ENCODE data around the gene TMEM256.

Gene TMEM256

DNA sequence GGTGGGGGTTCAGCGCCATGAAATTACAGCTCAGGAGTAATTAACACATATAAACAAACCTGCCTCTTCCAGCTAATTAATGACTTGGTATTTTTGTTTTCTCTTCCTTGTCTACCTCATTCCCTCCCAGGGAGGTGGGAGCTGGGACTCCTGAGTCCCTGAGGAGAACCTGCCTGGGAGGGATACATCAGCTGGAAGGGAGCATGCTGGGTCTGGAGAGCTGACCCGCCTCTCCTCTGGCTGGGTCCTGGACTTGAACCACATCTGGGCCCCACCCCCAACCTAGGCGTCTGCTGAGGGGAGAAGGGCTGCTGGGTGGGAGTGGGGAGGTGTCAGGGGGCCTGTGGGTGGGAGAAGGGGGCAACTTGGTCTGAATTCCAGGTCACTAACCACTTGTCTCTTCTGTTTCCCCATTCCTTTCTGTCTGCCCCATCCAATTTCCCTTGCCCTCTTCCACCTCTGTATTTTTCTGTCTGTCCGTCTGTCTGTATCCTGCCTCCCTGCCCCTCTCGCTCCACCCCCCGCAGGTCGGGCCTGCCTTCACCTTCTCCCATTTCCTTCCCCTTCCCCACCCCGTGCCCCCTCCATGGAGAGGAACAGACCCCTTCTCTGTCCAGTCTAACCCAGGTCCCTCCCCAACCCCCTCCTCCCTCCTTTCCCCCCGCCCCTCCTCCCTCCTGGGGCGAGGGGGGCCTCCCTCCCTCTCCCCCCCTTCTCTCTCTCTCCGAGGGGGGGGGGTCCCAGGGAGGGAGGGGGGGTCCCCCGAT lies 3.8 kb upstream of the TMEM256 start, which contains the start of gene NLGN2:
Gene NLGN2 (plus strand): TSS at position 361 of the 767 bp plus-strand sequence. CDS start 411 bp downstream, outside the sequence.
- no peak for ATAC-seq
- DNase-seq: no peak

DNA sequence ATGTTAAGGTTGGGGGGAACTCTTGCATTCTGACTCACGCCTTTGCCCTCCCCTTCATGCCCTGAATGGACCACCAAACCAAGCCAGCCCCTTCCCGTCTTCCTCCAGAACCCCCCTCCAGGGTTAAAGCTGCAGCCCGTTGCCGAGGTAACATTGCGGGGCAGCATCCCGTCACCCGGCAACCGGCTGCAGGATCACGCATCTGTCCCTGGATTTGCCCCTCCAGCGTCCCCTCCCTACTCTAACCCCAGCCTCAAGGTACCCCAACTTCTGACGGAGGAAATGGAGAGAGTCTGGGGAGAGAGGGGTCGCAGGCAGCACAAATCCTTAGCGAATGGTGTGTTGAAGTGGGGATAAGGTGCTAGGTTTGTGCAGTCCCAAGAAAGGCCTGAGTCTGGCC lies 3.2 kb upstream of the TMEM256 start:
- DNase-seq (no peak), ATAC-seq (no peak)

DNA sequence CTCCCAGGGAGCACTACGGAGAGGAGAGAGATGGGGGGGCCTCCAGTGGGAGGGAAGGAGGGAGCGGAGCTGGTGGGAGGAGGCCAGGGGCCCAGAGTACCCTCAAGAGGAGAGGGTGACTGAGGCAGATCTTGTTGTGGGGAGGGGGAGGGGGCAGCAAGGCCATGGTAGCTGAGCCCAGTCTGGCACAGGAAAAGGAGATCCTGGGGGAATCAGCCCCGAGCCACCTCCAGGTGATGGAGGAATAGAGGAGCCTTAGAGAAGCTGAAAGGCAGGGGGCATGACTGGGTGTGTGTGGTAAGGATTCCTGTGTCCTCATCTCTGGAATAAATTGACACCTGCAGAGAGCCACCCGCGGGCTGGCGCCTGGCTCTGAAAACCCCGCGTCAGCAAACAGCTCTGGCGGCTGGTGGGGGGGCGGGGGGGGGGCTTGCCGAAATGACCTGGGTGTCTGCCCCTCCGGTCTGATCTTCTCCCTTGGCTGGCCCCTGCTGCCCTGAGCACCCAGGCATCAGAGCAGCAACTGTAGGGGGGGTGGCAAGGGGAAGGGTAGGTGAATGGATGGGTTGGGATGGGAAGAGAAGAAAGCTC lies 2.4 kb upstream of the TMEM256 start:
- ATAC-seq: no peak
- no peak for DNase-seq

DNA sequence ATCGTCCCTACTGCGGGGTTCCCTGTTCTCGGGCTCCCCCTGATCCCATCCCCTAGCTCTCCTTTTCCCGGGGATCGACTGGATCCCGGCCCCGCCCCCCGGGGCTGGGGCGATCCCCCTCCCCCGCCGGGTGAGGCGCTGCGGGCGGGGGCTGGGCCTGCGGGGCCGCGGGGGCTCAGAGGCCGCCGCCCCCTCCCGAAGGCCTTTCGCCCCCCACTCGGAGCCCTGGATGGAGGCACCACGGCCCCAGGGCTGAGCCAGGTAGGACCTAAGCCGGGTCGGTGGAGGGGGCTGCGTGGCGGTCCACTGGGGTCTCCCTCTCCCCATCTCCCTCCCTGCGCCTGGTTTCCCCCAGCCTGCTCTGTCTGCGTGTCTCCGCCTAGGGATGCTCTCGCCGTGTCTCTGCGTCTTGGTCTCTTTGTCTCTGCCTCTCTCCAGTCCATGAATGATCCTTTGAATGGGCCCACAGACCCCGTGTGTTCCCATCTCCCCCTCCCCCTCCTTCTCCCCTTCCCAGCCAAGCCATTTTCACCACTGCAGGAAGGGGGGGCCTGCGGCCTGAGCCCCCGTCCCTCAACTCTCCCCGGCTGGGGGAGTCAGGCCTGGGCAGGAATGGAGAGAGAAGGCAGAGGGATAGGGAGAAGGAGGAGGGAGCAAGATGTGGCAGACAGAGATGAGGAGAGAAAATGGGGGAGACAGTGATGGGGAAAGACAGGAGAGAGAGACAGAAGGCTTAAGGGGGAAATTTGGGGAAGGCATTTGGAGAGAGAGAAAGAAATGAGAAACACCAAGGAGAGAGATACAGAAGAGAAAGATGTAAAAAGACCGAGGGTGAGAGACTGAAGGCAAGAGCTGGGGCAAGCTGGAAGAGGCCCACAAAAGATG lies 1.7 kb upstream of the TMEM256 start:
- no peak for ATAC-seq
- DNase-seq: no peak

DNA sequence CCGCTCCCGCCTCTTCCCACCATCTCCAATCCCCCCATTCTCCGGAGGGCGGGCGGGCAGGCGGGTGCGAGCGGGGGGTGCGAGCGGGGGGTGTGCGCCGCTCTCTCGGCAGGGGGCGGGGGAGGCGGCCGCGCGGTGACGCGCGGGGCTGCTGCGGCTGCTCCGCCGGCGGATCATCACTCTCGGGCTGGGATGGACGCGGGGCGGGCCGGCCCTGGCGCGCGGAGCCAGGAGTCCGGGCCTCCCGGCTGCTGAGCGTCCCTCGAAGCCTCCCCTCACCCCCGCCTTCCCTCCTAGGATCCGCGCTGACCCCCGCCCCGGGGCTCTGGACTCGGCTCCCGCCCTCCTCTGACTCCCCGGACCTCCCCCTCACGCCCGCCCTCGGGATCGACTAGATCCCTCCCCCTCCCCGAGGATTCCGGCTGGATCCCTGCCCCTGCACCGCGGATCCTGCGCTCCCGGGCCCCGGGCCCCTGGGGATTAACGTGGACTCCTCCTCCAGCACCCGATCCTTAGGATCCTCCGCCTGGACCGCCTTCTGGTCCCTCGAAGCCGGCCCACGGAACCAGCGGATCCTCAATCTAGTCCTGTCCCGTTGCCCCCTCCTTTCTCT lies 946 bp upstream of the TMEM256 start:
- ATAC-seq (peak; percentile 33), DNase-seq (peak; percentile 73)

DNA sequence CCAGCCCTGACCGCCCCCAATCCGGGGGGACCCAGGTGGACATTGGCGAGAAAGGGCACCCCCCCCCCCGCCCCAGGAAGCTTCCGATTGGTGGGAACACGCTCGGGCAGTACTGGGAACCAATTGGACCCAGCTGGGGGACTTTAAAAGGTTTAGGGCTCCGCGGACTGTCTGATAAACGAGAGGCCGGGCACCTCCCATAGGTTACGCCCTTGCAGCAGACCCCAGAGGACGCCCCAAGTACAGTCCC lies 245 bp downstream of the TMEM256 start:
- peak; percentile 16 for ATAC-seq
- no peak for DNase-seq

DNA sequence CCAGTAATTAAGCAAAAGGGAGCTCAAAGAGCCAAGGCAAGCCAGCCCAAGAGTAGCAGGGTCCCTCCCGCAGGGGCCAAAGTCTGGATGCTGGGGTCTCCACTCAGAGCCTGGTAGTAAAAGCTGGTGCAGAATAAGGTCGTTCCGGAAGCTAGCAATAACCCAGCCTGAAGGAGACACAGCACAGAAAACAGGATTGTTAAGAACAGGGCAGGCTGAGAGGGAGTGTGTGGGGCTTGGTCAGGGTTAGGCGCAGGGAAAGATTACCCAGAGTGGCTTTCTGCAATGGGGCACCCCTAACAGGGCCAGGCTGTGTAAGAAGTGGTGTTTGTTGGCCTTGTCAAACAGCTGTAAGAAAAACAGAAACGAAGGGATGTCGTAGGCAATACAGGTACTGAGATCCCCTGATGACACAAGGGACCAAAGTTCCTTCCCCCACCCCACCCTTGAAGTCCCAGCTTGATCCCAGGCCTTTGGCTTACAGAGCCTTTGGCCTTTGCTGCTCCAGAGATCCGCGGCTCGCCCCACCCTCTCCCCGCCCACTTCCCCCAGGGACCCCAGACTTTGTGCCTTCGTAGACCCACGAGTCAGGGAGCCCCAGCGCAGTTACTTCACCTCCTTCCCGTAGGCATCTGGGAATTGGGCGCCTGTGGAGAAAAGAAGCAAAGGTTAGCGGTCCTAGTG lies 712 bp downstream of the TMEM256 start:
- DNase-seq (peak; percentile 43), ATAC-seq (no peak)

DNA sequence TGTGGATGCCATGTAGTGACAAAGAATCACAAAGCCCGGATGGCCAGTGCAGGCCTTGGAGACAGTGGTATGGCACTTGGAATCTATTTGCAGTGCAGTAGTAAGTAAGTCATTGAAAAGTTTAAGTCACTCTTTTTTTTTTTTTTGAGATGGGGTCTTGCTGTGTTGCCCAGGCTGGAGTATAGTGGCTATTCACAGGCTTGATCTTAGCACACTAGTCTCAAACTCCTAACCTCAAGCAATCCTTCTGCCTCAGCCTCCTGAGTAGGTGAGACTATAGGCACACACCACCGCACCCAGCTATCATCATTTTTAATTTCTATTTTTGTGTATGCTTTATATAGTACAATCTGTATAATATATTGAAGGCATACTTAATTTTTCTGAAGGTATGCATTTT lies 5.3 kb downstream of the TMEM256 start:
- no peak for DNase-seq
- no peak for ATAC-seq

DNA sequence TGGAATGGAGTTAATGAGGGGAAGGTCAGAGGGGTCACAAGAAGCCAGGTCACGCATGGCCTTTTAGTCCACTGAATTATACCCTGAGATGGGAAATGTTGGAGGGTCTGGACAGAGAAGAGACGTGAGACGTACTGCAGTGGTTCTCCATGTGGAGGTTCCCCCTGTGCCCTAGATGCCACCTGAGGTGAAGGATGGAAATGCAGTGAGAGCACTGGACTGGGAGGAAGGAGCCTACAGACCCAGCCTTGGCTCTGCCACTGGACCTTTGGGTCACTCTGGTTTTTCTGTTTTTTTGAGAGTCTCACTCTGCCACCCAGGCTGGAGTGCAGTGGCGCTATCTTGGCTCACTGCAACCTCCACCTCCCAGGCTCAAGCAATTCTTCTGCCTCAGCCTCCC lies 7.8 kb downstream of the TMEM256 start:
- DNase-seq (no peak), ATAC-seq (no peak)

DNA sequence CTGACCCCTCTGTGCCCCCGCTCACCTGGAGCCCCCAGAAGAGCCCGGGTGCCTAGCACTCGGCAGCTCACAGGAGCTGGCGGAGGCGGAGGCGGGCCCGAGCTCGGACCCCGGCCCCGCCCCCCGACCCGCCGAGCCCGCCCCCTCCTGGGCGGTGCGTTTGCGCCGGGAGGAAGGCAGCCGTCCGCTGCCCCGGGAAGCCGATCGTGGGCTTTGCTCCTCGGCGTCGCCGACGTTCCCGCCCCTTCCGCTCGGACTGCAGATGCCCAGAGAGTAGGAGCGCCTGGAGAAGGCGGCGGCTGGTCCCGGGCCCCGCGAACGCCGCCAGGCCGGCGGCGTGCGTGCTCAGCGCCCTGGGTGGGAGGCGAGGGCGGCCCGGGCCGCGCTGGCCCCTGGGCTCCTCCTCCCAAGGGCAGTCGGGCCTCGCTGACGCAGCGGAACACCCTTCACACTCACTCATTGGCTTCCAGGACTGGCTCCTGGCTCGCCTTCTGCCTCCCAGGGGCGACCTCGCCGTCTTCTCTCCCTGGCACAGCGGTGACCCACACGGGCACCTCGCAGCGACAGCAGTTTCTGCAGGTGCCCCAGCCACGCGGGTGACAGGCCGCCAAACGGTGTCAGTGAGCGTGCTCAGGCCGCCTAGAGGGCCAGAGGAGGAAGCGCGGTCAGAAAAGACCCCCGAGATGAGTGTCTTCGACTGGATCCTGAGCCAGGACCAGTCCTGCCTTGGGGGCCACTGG lies 9.3 kb downstream of the TMEM256 start, which contains the start of gene PLSCR3:
Gene PLSCR3 (minus strand): TSS at position 74 of the 740 bp plus-strand sequence. CDS start 415 bp downstream, outside the sequence.
- peak; percentile 90 for DNase-seq
- ATAC-seq: peak; percentile 89

DNA sequence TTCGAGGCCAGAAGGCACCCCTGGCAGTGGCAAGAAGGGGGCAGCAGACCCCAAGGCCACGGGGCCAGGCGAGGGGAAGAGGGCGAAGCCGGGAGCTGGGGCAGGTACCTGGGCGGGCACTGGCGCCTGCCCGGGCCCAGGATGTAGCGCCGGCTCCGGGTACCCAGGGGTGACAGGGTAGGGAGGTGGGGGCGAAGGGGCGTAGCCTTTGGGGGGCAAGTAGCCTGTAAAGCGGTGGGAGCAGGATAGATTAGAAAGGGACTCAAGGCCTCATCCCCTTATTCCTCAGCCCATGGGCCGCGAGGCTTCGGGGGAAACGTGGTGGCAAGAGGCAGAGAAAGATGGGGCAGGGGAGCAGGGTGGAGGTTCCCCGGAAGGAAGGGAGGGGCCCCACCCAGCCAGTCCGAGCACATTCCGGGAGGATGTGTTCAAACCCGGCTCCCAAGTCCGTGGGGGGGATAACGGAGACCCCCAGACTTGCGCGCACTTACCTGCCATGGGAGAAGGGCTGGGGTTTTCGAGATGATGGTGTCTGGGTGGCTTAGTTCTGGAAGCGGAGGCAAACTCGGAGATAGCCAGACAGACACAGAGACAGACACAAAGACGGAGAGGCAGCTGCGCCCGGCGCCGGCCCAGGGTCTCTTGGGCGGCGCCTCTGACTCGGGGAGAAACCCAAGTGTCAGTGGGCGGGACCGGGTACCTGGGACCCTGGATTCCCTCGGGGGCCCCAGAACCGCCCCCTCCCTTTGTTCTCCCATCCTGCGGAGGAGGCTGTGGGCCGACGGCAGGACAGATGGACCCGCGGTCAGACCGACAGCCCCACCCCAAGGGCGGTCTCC lies 10.1 kb downstream of the TMEM256 start:
- DNase-seq: peak; percentile 66
- ATAC-seq: peak; percentile 57

DNA sequence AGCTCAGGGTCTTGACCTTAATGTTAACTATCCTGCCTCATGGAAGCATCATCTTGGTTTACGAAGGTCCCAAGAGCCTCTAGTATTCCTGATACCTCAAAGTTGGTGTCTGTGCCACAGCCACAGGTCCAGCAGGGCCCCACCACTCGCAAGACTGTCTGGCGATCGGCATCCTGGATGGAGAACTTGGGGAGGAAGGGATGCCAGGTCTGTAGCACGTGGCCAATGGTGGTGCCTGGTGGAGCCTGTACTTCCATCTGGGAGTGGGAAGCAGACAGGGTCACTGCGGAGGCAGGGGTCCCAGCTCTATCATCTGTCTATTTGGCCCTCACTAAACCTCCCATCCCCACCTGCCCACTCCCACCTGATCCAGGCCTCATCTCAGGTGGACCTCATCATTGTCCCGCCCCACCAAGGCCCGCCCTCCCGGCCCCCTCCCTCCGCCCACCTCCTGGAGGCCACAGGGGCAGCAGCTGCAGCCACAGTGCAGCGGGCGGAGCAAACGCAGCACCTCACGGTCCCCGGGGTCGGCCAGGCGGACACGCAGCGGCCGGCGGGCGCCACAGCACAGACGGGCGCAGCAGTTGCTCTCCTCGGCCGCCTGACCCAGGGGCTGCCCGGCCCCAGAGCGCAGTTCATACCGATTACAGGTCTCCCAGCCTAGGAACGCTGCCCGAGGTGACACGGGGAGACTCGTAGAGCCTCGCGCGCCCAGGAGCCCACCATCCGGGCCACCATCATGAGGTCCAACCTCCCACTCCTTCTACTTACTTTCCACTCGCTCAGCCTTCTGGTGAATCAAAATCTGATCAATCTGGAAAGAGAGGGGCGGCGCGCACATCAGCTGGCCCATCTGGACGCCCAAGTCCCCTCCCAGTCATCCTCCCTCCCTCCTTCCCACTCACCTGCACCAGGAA lies 10.9 kb downstream of the TMEM256 start:
- ATAC-seq: no peak
- no peak for DNase-seq

DNA sequence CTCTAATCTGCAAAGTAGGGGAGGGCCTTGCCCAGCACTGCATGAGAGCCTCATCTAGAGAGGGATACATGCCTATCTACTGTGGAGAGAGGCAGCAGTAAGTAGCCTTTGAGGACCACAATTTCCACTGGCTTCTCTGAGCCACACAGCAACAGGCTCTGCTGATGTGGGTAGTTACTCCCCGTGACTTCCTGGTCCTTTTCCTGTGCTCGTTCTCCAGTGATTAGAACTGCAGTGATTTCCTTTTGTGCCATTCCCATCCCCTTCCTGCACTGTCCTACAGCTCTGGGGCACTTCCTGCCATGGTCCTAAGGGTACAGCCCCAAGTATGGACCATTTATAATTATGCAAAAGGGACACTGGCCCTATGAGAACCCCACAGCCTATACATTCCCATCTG lies 12.6 kb downstream of the TMEM256 start:
- ATAC-seq (no peak), DNase-seq (no peak)

DNA sequence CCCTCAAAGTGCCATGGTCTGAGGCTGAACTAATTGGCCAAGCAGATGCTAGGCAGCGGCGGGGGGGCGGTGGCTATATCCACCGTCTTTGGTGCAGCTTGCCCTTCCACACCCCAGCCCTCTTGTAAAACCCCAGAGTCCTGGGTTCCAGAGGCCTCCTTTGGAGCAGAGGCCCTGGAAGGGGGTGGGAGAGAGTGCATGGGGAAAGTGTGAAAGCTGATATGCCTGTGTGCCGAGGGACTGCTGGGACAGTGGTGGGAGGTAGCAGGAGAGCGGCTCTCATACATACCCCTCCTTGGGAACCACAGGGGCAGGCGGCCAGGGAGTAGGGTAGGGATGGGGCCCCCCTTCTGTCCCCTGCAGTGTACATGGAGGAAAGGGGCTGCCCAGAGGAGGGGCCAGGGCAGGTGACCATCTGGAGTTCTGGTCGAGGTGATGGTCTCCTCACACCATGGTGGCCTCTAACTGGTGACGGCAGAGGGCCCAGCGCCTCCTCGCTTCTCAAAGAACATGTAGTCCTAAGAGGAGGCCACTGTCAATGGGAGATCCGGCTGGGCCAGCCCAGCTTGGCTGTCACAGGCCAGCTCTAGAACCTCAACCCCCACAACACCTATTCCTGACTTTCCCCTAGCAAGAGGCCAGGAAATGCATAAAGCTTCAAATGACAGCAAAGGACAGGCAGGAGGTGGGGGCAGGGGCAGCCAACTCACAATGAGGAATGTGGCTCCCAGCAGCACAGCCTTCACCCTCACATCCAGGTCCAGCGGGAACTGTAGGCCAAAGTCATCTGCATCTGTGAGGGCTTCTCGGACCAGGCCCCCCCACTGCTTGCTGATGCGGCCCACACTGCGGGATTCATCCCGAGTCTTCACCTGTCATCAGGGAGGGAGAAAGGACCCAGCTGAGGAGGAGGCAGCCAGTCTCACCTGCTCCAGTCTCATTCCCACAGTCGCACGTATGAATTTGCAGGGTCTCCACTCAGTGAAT lies 13.7 kb downstream of the TMEM256 start:
- no peak for DNase-seq
- ATAC-seq: no peak

DNA sequence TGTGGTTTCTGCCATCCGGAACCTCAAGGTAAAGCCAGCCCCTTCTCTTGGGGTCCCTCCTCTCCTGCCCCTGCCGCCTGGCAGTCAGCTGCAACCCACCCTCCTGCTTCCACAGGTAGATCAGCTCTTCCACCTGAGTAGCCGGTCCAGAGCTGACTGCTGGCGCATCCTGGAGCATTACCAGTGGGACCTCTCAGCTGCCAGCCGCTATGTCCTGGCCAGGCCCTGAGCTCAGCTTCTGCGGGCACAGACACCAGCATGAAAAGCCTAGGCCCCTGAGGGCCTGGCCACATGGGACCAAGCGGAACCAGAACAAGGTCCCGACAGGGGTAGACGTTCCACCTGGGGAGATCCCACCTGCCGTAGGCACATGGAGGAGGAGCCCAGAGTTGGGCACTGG lies 15.0 kb downstream of the TMEM256 start:
- ATAC-seq (no peak), DNase-seq (no peak)

DNA sequence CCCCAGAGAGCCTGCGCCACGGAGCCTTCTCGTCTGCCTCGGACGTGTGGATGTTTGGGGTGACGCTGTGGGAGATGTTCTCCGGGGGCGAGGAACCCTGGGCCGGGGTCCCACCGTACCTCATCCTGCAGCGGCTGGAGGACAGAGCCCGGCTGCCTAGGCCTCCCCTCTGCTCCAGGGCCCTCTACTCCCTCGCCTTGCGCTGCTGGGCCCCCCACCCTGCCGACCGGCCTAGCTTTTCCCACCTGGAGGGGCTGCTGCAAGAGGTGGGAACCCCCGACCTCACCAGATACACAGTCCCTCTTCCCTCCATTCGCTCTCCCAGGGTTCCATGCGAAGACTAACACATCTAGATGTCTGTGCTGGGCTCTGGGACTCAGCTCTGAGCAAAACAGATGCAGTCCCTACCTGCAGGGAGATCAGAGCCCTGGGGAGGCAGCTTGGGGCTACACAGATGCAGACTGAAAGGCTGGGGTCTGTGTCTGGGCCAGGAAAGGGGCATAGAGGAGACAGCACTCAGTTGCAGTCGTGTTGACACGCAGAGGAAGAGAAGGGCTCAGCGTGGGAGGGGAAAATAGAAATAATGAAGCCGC lies 19.3 kb downstream of the TMEM256 start:
- ATAC-seq (no peak), DNase-seq (no peak)

DNA sequence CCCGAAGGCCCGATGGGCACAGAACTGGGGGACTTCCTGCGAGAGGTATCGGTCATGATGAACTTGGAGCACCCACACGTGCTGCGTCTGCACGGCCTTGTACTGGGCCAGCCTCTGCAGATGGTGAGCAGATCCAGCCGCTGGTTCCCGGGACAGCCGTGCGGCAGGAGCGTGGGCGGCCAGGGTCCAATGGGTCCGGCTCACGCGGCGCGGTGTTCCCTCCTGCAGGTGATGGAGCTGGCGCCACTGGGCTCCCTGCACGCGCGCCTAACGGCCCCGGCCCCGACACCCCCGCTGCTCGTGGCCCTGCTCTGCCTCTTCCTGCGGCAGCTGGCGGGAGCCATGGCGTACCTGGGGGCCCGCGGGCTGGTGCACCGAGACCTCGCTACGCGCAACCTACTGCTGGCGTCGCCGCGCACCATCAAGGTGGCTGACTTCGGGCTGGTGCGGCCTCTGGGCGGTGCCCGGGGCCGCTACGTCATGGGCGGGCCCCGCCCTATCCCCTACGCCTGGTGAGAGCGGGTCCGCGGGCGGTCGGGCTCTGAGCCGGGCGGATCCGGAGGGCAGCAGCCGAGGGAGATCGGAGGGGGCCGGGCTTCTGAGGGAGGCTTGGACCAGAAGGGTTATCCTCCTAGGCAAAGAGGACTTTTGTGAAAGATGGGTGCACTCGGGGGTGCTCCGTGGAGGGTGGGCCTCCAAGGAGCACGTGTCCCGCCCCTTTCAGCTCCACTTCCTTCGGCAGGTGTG lies 20.0 kb downstream of the TMEM256 start:
- peak; percentile 97 for ATAC-seq
- DNase-seq: peak; percentile 82
